ENCODE results near the gene SPRYD3.

Gene SPRYD3

GRCh38 chr12:53050426-53051057, 28.6 kb downstream of the SPRYD3 start:
- no peak for TF ChIP-seq CTCF (IDR thresholded peaks at IDR 0.05; ENCODE audit: poor library complexity, severe bottlenecking)
- ATAC-seq (ENCODE audit: low read depth), result no peak
- H3K27ac ChIP-seq (ENCODE audit: poor library complexity, severe bottlenecking), result peak overlapping the region; percentile 95
- peak overlapping the region; percentile 44 for H3K4me3 ChIP-seq (ENCODE audit: severe bottlenecking)
- peaks cover 17% of the 10 kb centered on the region for H3K36me3 ChIP-seq (ENCODE audit: low read depth)
- H3K4me1 ChIP-seq (ENCODE audit: insufficient read depth, poor library complexity, severe bottlenecking), result peaks cover 57% of the 10 kb centered on the region
- DNase-seq (ENCODE audit: low spot score), result no peak
- H3K9me3 ChIP-seq (ENCODE audit: severe bottlenecking), result no peaks in the 10 kb centered on the region
- H3K27me3 ChIP-seq (ENCODE audit: insufficient read depth, poor library complexity, severe bottlenecking), result no peaks in the 10 kb centered on the region

- Histone ChIP-seq H3K27ac (ENCODE audit: poor library complexity, severe bottlenecking) (peak within 1 kb of the TSS; percentile 95), H3K9me3 (ENCODE audit: severe bottlenecking) (no peaks in the 10 kb centered on the region), H3K27me3 (ENCODE audit: insufficient read depth, poor library complexity, severe bottlenecking) (no peaks in the 10 kb centered on the region), H3K4me1 (ENCODE audit: insufficient read depth, poor library complexity, severe bottlenecking) (peaks cover 56% of the 10 kb centered on the region), H3K36me3 (ENCODE audit: low read depth) (peaks cover 10% of the 10 kb centered on the region), H3K4me3 (ENCODE audit: severe bottlenecking) (peak within 1 kb of the TSS; percentile 44)
- TF ChIP-seq CTCF (IDR thresholded peaks at IDR 0.05; ENCODE audit: poor library complexity, severe bottlenecking), result no peak
- DNase-seq (ENCODE audit: low spot score), result peak; percentile 81
- peak; percentile 30 for ATAC-seq (ENCODE audit: low read depth)
Measured at GRCh38 chr12:53049571-53050318, 29.4 kb downstream of the SPRYD3 start, which contains the start of gene TNS2. Gene TNS2 (plus strand): TSS chr12:53050065. CDS start chr12:53050186, 121 bp downstream.

GRCh38 chr12:53048780-53049401, 30.3 kb downstream of the SPRYD3 start:
- TF ChIP-seq CTCF (IDR thresholded peaks at IDR 0.05; ENCODE audit: poor library complexity, severe bottlenecking), result peak; percentile 23
- H3K36me3 ChIP-seq (ENCODE audit: low read depth), result peaks cover 10% of the 10 kb centered on the region
- peak overlapping the region; percentile 95 for H3K27ac ChIP-seq (ENCODE audit: poor library complexity, severe bottlenecking)
- no peaks in the 10 kb centered on the region for H3K27me3 ChIP-seq (ENCODE audit: insufficient read depth, poor library complexity, severe bottlenecking)
- no peak for ATAC-seq (ENCODE audit: low read depth)
- peak; percentile 66 for DNase-seq (ENCODE audit: low spot score)
- peaks cover 55% of the 10 kb centered on the region for H3K4me1 ChIP-seq (ENCODE audit: insufficient read depth, poor library complexity, severe bottlenecking)
- peak overlapping the region; percentile 44 for H3K4me3 ChIP-seq (ENCODE audit: severe bottlenecking)
- no peaks in the 10 kb centered on the region for H3K9me3 ChIP-seq (ENCODE audit: severe bottlenecking)

GRCh38 chr12:53048033-53048779, 31.0 kb downstream of the SPRYD3 start:
- DNase-seq (ENCODE audit: low spot score), result peak; percentile 64

More at GRCh38 chr12:53048033-53048779, 31.0 kb downstream of the SPRYD3 start:
- ATAC-seq (ENCODE audit: low read depth), result peak; percentile 7; the same call in 2 of the 3 replicates
- no peaks in the 10 kb centered on the region for H3K27me3 ChIP-seq (ENCODE audit: insufficient read depth, poor library complexity, severe bottlenecking)
- H3K4me1 ChIP-seq (ENCODE audit: insufficient read depth, poor library complexity, severe bottlenecking), result peaks cover 51% of the 10 kb centered on the region
- H3K4me3 ChIP-seq (ENCODE audit: severe bottlenecking), result peak overlapping the region; percentile 44
- H3K36me3 ChIP-seq (ENCODE audit: low read depth), result peaks cover 10% of the 10 kb centered on the region
- peak; percentile 50 for TF ChIP-seq CTCF (IDR thresholded peaks at IDR 0.05; ENCODE audit: poor library complexity, severe bottlenecking)
- no peaks in the 10 kb centered on the region for H3K9me3 ChIP-seq (ENCODE audit: severe bottlenecking)
- H3K27ac ChIP-seq (ENCODE audit: poor library complexity, severe bottlenecking), result peak overlapping the region; percentile 95
